B cell (primary cell): ENCODE measurements around the gene ESYT3. TPM values are rescaled to one million over a fixed set of nuclear protein-coding genes. Genes with fewer than 3 reads are reported as not detected.

ENCODE experiments used
- ATAC-seq: fragments of 200-7000 bp; cut with Tn5 transposase; one replicate; pipeline ENCODE4 v1.10.0; 2021; ENCODE audit warnings: low read depth, mild to moderate bottlenecking, moderate number of reproducible peaks, moderate library complexity
- CTCF ChIA-PET: fragments of 350-600 bp; sonication (Branson Sonifier 250); formaldehyde crosslinking; loops from one replicate; lab custom pipeline; 2021; ENCODE audit warnings: antibody characterized with exemption, inconsistent platforms; lab: Charles Lee
- POLR2A ChIA-PET: fragments of 350-600 bp; sonication (Branson Sonifier 250); formaldehyde crosslinking; loops from one replicate; lab custom pipeline; 2021; ENCODE audit warnings: antibody characterized with exemption; lab: Charles Lee
- DNase-seq: peaks from one replicate; pipeline ENCODE4 v3.0.0; 2013
- H2AFZ ChIP-seq: 2 replicates; pipeline ENCODE4 v1.6.1; 2012; ENCODE audit warnings: mild to moderate bottlenecking, low read depth, low read length; ENCODE audit not compliant: insufficient read depth, poor library complexity, severe bottlenecking
- H3K27ac ChIP-seq, 2 donors: 1 replicate in 1 of 2; 2 replicates in 1 of 2; pipeline ENCODE4 v1.5.1; 2012 to 2013; ENCODE audit warnings: low read length in 2 of 2, mild to moderate bottlenecking in 2 of 2, moderate library complexity in 1 of 2
- H3K27me3 ChIP-seq, 4 experiments: fragments of 200-600 bp in 1 of 4; sonication (generic) in 1 of 4; replicated peaks in 1 of 4; 1 replicate in 2 of 4; 2 replicates in 2 of 4; pipeline versions ENCODE4 v1.6.1 to v1.7.0; 2013 to 2016; ENCODE audit warnings: low read length in 3 of 4, mild to moderate bottlenecking in 2 of 4, mixed read lengths in 1 of 4, moderate library complexity in 1 of 4; ENCODE audit not compliant: insufficient read depth in 4 of 4, control insufficient read depth in 3 of 4; ENCODE audit errors: control extremely low read depth in 1 of 4
- H3K36me3 ChIP-seq, 2 experiments: replicated peaks in 1 of 2; 1 replicate in 1 of 2; 2 replicates in 1 of 2; pipeline versions ENCODE4 v1.6.1 to v1.7.1; 2013; ENCODE audit warnings: low read length in 1 of 2; ENCODE audit not compliant: insufficient read depth in 2 of 2, control insufficient read depth in 1 of 2; ENCODE audit errors: control extremely low read depth in 1 of 2, extremely low read depth in 1 of 2
- H3K4me1 ChIP-seq, 2 donors: fragments of 200-600 bp in 1 of 2; sonication (generic) in 1 of 2; 1 replicate in 1 of 2; 2 replicates in 1 of 2; pipeline versions ENCODE4 v1.5.1 to v1.6.1; 2013 to 2017; ENCODE audit warnings: low read length in 2 of 2; ENCODE audit not compliant: control insufficient read depth in 2 of 2, insufficient read depth in 2 of 2
- H3K4me2 ChIP-seq: replicated peaks from 2 replicates; pipeline ENCODE3; 2012; ENCODE audit warnings: mild to moderate bottlenecking, low read depth, low read length; ENCODE audit not compliant: poor library complexity, severe bottlenecking
- H3K4me3 ChIP-seq, 5 experiments: fragments of 200-600 bp in 1 of 5; sonication (generic) in 1 of 5; 1 replicate in 3 of 5; 2 replicates in 2 of 5; pipeline versions ENCODE4 v1.5.1 to v1.7.0; 2011 to 2016; ENCODE audit warnings: low read length in 4 of 5, mild to moderate bottlenecking in 4 of 5, low read depth in 2 of 5, control low read depth in 1 of 5, moderate library complexity in 1 of 5; ENCODE audit not compliant: insufficient read depth in 1 of 5; ENCODE audit errors: control extremely low read depth in 1 of 5, extremely low read depth in 1 of 5
- H3K79me2 ChIP-seq: fragments of 200-600 bp; sonication (generic); one replicate; pipeline ENCODE4 v1.6.0; 2016; ENCODE audit warnings: low read length; ENCODE audit not compliant: control insufficient read depth, insufficient read depth
- H3K9ac ChIP-seq: fragments of 200-600 bp; sonication (generic); 2 replicates; pipeline ENCODE4 v1.6.1; 2017; ENCODE audit warnings: mild to moderate bottlenecking, low read length, moderate library complexity
- H3K9me3 ChIP-seq, 3 donors: one replicate each; pipeline versions ENCODE4 v1.6.1 to v1.7.1; 2013; ENCODE audit warnings: low read length in 2 of 3; ENCODE audit not compliant: control insufficient read depth in 2 of 3, insufficient read depth in 1 of 3; ENCODE audit errors: control extremely low read depth in 1 of 3
- H4K20me1 ChIP-seq: 2 replicates; pipeline ENCODE4 v1.6.0; 2012; ENCODE audit warnings: mild to moderate bottlenecking, low read length; ENCODE audit not compliant: insufficient read depth, control insufficient read depth, poor library complexity, severe bottlenecking
- H3K27ac Mint-ChIP-seq: one replicate; pipeline ENCODE4 v1.8.0; 2021; ENCODE audit warnings: mixed read lengths
- H3K27me3 Mint-ChIP-seq: one replicate; pipeline ENCODE4 v1.8.0; 2021; ENCODE audit warnings: mixed read lengths
- H3K4me1 Mint-ChIP-seq: one replicate; pipeline ENCODE4 v1.8.0; 2021; ENCODE audit warnings: mixed read lengths
- H3K4me3 Mint-ChIP-seq: one replicate; pipeline ENCODE4 v1.8.0; 2021; ENCODE audit warnings: mixed read lengths
- H3K9me3 Mint-ChIP-seq: one replicate; pipeline ENCODE4 v1.8.0; 2022; ENCODE audit warnings: mixed read lengths; ENCODE audit not compliant: insufficient read depth
- EZH2 ChIP-seq: IDR thresholded peaks from 2 replicates; pipeline ENCODE4 v1.6.1; 2012; ENCODE audit warnings: borderline replicate concordance, low read depth, mild to moderate bottlenecking, moderate library complexity, low read length; ENCODE audit not compliant: insufficient read depth, poor library complexity, severe bottlenecking
- WGBS: methylation state at CpG from one replicate; pipeline ENCODE4 v1.1.5; 2013; ENCODE audit warnings: missing lambda C conversion rate; ENCODE audit not compliant: insufficient coverage; 5-methylcytosine and 5-hydroxymethylcytosine counted together
- intact Hi-C: fragments of 100-400 bp; cut with micrococcal nuclease; formaldehyde crosslinking; loops from one replicate; pipeline ENCODE4 v1.10.0; 2022
- polyA plus RNA-seq: library from polyadenylated mRNA; depleted of rRNA; stranded (reverse); fragments of >200 nt; gene quantifications from 2 replicates; pipeline ENCODE4 v1.2.3, GENCODE V29; 2012
- total RNA-seq, 2 donors: library from RNA; stranded (reverse); fragments of 120-200 nt in 1 of 2; gene quantifications; 1 replicate in 1 of 2; 2 replicates in 1 of 2; pipeline versions ENCODE4 v1.2.3 to v1.2.4, GENCODE V29; 2013 to 2022
- TF ChIP-seq, protein P1 (sequence below): fragments of 200-600 bp; IDR thresholded peaks from one replicate; pipeline ENCODE4 v1.8.0; 2022; ENCODE audit warnings: antibody characterized with exemption, mild to moderate bottlenecking

The ESYT3 gene
- total and polyA plus RNA-seq, 2 donors (not counting 1 experiment from before 2014, with no cell fraction given) = not detected

DNA sequence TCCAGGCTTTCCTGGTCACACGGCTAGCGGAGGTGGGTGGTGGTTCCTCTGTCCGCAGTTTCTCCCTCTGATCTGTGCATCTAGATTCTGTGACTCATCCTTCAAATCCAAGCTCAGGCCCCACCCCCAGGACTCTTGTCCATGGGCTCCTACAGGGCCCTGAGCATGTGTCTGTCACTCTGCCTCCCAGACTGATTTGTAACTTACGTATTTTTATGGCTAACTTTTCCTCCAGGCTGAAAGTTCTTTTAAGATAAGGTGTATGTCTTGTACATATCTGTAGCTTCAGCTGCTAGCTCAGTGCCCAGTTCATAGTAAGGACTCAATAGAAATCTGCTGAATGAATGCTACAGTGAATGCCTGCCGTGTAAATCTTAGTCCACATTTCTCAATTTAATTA, 8.0 kb downstream of the ESYT3 start:
- ChIA-PET POLR2A (no interaction called here), CTCF (no interaction called here)
- Mint-ChIP-seq H3K27ac (no peak overlapping the region), H3K4me3 (no peak overlapping the region), H3K4me1 (no peaks in the 10 kb centered on the region), H3K9me3 (no peaks in the 10 kb centered on the region), H3K27me3 (peaks cover 28% of the 10 kb centered on the region)
- H3K9ac ChIP-seq = no peak overlapping the region
- 100% methylated on average over 1 of the region's 5 CpGs for WGBS
- no peaks in the 10 kb centered on the region for H3K4me1 ChIP-seq
- no peak overlapping the region for H3K27ac ChIP-seq
- TF ChIP-seq, protein P1, sequence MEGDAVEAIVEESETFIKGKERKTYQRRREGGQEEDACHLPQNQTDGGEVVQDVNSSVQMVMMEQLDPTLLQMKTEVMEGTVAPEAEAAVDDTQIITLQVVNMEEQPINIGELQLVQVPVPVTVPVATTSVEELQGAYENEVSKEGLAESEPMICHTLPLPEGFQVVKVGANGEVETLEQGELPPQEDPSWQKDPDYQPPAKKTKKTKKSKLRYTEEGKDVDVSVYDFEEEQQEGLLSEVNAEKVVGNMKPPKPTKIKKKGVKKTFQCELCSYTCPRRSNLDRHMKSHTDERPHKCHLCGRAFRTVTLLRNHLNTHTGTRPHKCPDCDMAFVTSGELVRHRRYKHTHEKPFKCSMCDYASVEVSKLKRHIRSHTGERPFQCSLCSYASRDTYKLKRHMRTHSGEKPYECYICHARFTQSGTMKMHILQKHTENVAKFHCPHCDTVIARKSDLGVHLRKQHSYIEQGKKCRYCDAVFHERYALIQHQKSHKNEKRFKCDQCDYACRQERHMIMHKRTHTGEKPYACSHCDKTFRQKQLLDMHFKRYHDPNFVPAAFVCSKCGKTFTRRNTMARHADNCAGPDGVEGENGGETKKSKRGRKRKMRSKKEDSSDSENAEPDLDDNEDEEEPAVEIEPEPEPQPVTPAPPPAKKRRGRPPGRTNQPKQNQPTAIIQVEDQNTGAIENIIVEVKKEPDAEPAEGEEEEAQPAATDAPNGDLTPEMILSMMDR = no peak
- no peak for TF ChIP-seq EZH2
- no peak overlapping the region for H3K4me3 ChIP-seq
- intact Hi-C loops = no loop called here
- H3K27me3 ChIP-seq = peaks cover 0 to 2% (median 0%) of the 10 kb centered on the region in 4 experiments
- no peaks in the 10 kb centered on the region for H3K36me3 ChIP-seq
- ATAC-seq (no peak), DNase-seq (no peak)
- H3K9me3 ChIP-seq = no peaks in the 10 kb centered on the region
- H2AFZ ChIP-seq = no peak overlapping the region
- H4K20me1 ChIP-seq = no peaks in the 10 kb centered on the region
- no peak overlapping the region for H3K4me2 ChIP-seq
- H3K79me2 ChIP-seq = no peaks in the 10 kb centered on the region

DNA sequence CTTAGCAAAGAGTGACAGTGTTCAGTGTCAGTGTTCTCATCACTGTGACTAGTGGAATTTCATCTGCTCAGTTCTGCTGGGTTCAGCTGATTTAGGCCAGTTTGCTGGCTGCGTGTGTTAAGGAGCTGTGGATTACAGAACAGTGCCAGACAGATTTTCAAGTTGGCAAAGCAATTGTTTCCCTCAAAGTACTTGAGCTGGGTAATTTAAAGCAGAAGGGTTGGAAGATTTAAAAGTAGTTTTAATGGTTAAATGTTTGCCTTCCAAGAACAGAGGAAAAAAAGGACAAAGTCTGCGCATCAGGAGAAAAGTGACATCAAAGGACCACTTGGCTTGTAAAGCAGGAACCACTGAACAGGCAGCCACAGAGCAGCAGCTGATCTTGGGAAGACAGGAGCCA, 8.7 kb downstream of the ESYT3 start:
- peaks cover 0 to 2% (median 0%) of the 10 kb centered on the region in 4 experiments for H3K27me3 ChIP-seq
- intact Hi-C loops = no loop called here
- no peak overlapping the region for H3K27ac Mint-ChIP-seq
- H3K4me2 ChIP-seq = no peak overlapping the region
- H4K20me1 ChIP-seq = no peaks in the 10 kb centered on the region
- WGBS = 100% methylated on average over 2 of the region's 2 CpGs
- ATAC-seq (no peak), DNase-seq (no peak)
- H3K4me3 ChIP-seq = no peak overlapping the region
- ChIA-PET CTCF (no interaction called here), POLR2A (no interaction called here)
- no peak overlapping the region for H3K4me3 Mint-ChIP-seq
- H3K9me3 Mint-ChIP-seq = no peaks in the 10 kb centered on the region
- TF ChIP-seq, protein P1 = no peak
- TF ChIP-seq EZH2 = no peak
- H3K4me1 Mint-ChIP-seq = no peaks in the 10 kb centered on the region
- H2AFZ ChIP-seq = no peak overlapping the region
- H3K9ac ChIP-seq = no peak overlapping the region
- peaks cover 25% of the 10 kb centered on the region for H3K27me3 Mint-ChIP-seq
- no peaks in the 10 kb centered on the region for H3K9me3 ChIP-seq
- no peaks in the 10 kb centered on the region for H3K4me1 ChIP-seq
- H3K79me2 ChIP-seq = no peaks in the 10 kb centered on the region
- H3K27ac ChIP-seq = no peak overlapping the region
- no peaks in the 10 kb centered on the region for H3K36me3 ChIP-seq
